ENCODE data around the gene EFCAB10. TPM values are rescaled to one million over a fixed set of nuclear protein-coding genes. Genes with fewer than 3 reads are reported as not detected.

Gene EFCAB10, protein sequence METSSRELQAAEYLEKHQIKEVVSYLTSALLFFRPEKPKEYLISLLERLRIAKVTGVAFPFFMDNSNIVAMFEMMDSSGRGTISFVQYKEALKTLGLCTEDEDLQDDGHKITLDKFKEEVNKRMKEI
- total RNA-seq, result under 1 TPM in 1 of 4 donors, not detected in 3; 0.40 TPM

DNA sequence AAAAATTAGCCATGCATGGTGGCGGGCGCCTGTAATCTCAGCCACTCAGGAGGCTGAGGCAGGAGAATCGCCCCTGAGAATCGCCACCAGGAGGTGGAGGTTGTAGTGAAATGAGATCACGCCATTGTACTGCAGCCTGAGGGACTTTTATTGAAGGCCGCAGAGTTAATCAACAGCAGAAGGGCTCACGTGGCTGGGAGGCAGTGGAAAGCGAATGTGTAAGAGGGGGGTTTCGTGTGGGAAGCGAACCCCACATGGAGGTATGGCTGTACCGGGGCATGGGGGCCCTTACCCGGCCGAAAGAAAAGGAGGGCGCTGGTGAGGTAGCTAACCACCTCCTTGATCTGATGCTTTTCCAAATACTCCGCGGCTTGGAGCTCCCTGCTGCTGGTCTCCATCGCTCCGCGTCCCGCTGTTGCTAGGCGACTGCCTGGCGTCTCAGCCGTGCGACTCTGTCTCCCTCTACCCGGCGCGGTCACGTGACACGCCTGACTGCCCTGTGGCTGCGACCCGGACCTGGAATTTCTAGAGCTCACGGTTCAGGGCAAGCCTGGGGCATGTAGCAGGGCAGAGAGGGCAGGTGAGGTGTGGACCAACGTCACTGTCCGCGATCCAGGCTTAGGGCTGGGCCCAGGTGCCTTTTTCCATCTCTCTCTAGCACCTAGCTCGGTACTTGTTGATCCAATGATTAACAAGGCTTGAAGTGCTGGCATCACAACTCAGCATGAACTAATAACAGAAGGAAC, at the start of gene EFCAB10:
TSS of gene EFCAB10 (minus strand) at position 428 of the 746 bp plus-strand sequence. CDS start at position 398, 30 bp downstream.
- no peak for TF ChIP-seq POLR2AphosphoS5 (IDR thresholded peaks at IDR 0.05)
- TF ChIP-seq EP300 (IDR thresholded peaks at IDR 0.05), result no peak
- no peak for TF ChIP-seq POLR2A (IDR thresholded peaks at IDR 0.05)
- TF ChIP-seq, protein P1, sequence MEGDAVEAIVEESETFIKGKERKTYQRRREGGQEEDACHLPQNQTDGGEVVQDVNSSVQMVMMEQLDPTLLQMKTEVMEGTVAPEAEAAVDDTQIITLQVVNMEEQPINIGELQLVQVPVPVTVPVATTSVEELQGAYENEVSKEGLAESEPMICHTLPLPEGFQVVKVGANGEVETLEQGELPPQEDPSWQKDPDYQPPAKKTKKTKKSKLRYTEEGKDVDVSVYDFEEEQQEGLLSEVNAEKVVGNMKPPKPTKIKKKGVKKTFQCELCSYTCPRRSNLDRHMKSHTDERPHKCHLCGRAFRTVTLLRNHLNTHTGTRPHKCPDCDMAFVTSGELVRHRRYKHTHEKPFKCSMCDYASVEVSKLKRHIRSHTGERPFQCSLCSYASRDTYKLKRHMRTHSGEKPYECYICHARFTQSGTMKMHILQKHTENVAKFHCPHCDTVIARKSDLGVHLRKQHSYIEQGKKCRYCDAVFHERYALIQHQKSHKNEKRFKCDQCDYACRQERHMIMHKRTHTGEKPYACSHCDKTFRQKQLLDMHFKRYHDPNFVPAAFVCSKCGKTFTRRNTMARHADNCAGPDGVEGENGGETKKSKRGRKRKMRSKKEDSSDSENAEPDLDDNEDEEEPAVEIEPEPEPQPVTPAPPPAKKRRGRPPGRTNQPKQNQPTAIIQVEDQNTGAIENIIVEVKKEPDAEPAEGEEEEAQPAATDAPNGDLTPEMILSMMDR (IDR thresholded peaks at IDR 0.05), result no peak
- peaks cover 0 to 8% (median 3%) of the 10 kb centered on the region in 3 donors for H3K4me1 ChIP-seq
- peaks cover 8% of the 10 kb centered on the region for H3K27me3 ChIP-seq
- WGBS, 2 donors (ENCODE audit: low coverage in 1 of 2), result 26 to 40% methylated on average over 6 to 14 of the region's 36 CpGs
- H3K4me3 ChIP-seq, result peak within 1 kb of the TSS in 1 of 2 donors; percentile 36
- H3K36me3 ChIP-seq, result no peaks in the 10 kb centered on the region
- H3K27ac ChIP-seq, result no peak within 1 kb of the TSS
- ATAC-seq, result no peak
- H3K9me3 ChIP-seq, result no peaks in the 10 kb centered on the region

DNA sequence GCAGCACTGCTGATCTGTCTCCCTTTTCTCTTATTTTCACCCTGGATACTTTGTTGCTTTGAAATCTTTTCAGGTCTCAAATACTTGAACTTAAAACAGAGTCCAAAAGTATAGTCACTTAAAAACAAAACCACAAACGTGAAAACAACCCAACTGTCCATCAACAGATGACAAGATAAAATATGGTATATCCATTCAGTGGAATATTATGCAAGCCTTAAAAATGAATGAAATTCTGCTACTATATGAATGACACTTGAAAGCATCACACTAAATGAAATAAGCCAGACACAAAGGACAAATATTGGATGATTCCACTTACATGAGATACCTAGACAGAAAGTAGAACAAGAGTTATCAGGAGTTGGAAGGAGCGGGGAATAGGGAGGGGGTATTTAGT, 44.7 kb upstream of the EFCAB10 start:
- no peak for ATAC-seq
- no peak overlapping the region for H3K27ac ChIP-seq
- no peaks in the 10 kb centered on the region for H3K27me3 ChIP-seq
- no peak overlapping the region for H3K4me3 ChIP-seq
- 44 to 96% methylated on average over 2 of the region's 2 CpGs for WGBS, 2 donors (ENCODE audit: low coverage in 1 of 2)
- H3K4me1 ChIP-seq, result peaks cover 0 to 16% (median 12%) of the 10 kb centered on the region in 3 donors
- peaks cover 0 to 75% of the 10 kb centered on the region in 2 donors for H3K36me3 ChIP-seq
- no peaks in the 10 kb centered on the region for H3K9me3 ChIP-seq
- TF ChIP-seq POLR2AphosphoS5 (IDR thresholded peaks at IDR 0.05) (no peak), EP300 (IDR thresholded peaks at IDR 0.05) (no peak), POLR2A (IDR thresholded peaks at IDR 0.05) (no peak)
- TF ChIP-seq, protein P1 (IDR thresholded peaks at IDR 0.05), result no peak

DNA sequence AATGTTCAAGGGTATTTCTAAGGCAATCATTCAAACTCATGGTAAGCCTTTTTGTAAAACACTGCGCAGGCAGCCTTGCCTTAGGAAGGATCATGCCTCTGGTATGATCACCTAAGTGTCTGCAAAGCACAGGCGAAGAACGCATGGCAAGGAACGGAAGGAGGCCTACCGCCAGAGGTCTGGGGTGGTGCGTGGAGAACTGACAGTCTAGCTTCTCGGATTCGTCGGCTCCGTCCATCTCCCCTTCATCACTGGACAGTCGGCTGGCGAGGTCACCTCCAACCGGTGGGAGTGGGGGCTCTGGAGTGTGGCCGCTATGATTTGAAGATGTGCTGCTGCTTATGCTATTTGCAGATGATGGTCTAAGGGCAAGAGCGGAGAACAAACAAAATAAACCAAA, 42.6 kb upstream of the EFCAB10 start:
- TF ChIP-seq EP300 (IDR thresholded peaks at IDR 0.05), result no peak
- TF ChIP-seq POLR2AphosphoS5 (IDR thresholded peaks at IDR 0.05), result no peak
- no peak for TF ChIP-seq POLR2A (IDR thresholded peaks at IDR 0.05)
- no peak for ATAC-seq
- Histone ChIP-seq H3K4me1 (peaks cover 0 to 18% (median 12%) of the 10 kb centered on the region in 3 donors), H3K27ac (no peak overlapping the region), H3K36me3 (peaks cover 0 to 63% of the 10 kb centered on the region in 2 donors), H3K9me3 (no peaks in the 10 kb centered on the region), H3K27me3 (no peaks in the 10 kb centered on the region), H3K4me3 (no peak overlapping the region)
- 95 to 96% methylated on average over 10 to 14 of the region's 15 CpGs for WGBS, 2 donors (ENCODE audit: low coverage in 1 of 2)

DNA sequence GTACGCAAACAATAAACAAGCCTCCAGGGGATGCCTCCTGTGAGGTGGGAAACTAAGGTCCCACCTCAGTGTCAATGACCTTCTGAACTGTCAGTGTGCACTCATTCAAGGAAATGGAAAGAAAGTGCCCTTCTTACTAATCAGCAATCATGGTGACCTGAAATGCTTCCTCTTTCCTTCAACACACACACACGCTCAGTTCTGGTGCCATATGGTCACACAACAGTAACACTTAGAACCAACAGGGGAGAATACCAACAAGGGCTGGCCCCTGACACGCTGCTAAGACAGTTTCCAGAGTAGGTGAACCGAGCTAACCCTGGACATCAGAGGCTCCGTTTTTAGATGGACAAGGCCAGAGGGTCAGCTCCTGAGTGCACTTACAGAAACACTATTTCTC, 42.1 kb upstream of the EFCAB10 start:
- Histone ChIP-seq H3K27ac (no peak overlapping the region), H3K27me3 (no peaks in the 10 kb centered on the region), H3K4me3 (no peak overlapping the region), H3K36me3 (peaks cover 0 to 64% of the 10 kb centered on the region in 2 donors), H3K9me3 (no peaks in the 10 kb centered on the region), H3K4me1 (peaks cover 0 to 18% (median 12%) of the 10 kb centered on the region in 3 donors)
- TF ChIP-seq EP300 (IDR thresholded peaks at IDR 0.05) (no peak), POLR2AphosphoS5 (IDR thresholded peaks at IDR 0.05) (no peak), POLR2A (IDR thresholded peaks at IDR 0.05) (no peak)
- TF ChIP-seq, protein P1 (IDR thresholded peaks at IDR 0.05), result no peak
- ATAC-seq, result no peak
- 83 to 87% methylated on average over 4 to 5 of the region's 5 CpGs for WGBS, 2 donors (ENCODE audit: low coverage in 1 of 2)

DNA sequence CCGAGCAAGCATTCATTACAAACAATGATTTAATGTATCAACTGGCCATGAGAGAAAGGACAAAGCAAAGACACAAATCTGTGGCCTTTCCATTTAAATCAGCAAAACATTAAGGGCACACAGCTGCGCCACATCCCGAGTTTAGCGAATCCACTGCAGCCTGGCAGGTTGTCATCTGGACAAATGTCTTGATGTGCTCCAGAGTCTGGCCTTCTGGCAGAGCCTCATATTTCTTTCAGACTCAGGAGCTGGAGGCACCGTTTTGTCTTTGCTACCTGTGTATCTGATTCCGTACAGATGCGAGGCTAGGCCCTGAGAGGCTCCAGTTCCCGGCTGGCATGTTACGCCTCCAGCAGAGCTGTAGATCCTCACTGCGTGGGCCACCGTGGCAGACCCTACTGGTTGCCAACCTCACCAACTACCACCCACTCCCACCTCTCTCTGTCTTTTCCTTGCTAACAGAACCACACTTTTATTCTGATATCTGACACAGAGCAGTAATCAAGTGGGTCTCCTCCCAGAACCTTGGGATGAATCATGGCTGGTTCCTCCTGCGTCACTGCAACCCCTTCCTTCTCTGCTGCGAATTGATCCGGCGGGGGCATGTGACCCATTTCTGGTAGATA, 40.9 kb upstream of the EFCAB10 start:
- H3K4me3 ChIP-seq, result no peak overlapping the region
- no peaks in the 10 kb centered on the region for H3K27me3 ChIP-seq
- no peaks in the 10 kb centered on the region for H3K9me3 ChIP-seq
- 51 to 57% methylated on average over 11 to 12 of the region's 15 CpGs for WGBS, 2 donors (ENCODE audit: low coverage in 1 of 2)
- TF ChIP-seq, protein P1 (IDR thresholded peaks at IDR 0.05), result no peak
- peaks cover 0 to 18% (median 12%) of the 10 kb centered on the region in 3 donors for H3K4me1 ChIP-seq
- peak overlapping the region in 3 of 4 donors; percentile 24 to 60 (median 52) for H3K27ac ChIP-seq
- H3K36me3 ChIP-seq, result peaks cover 0 to 64% of the 10 kb centered on the region in 2 donors
- peak; percentile 28 for ATAC-seq

Data from gastroesophageal sphincter (tissue), 4 donors.